Hepatocyte (in vitro differentiated cells): ENCODE measurements around the gene KRT38. TPM values are rescaled to one million over a fixed set of nuclear protein-coding genes. Genes with fewer than 3 reads are reported as not detected.

Experiments used
- DNase-seq: peaks from one replicate; pipeline ENCODE4 v3.0.0-alpha.2; 2016; ENCODE audit warnings: low spot score
- H2AFZ ChIP-seq: fragments of 200-600 bp; sonication (generic); 2 replicates; pipeline ENCODE4 v1.6.0; 2016; ENCODE audit warnings: antibody characterized with exemption, mild to moderate bottlenecking
- H3K27ac ChIP-seq: fragments of 200-600 bp; sonication (generic); 2 replicates; pipeline ENCODE4 v1.5.1; 2016; ENCODE audit warnings: mild to moderate bottlenecking
- H3K27me3 ChIP-seq: fragments of 200-600 bp; sonication (generic); 2 replicates; pipeline ENCODE4 v1.6.1; 2016
- H3K36me3 ChIP-seq: fragments of 200-600 bp; sonication (generic); replicated peaks from 2 replicates; pipeline ENCODE4 v1.5.1; 2016; ENCODE audit warnings: low read depth; ENCODE audit not compliant: insufficient read depth
- H3K4me1 ChIP-seq: fragments of 200-600 bp; sonication (generic); 2 replicates; pipeline ENCODE4 v1.5.1; 2016; ENCODE audit warnings: mild to moderate bottlenecking, moderate library complexity; ENCODE audit not compliant: insufficient read depth
- H3K4me2 ChIP-seq: fragments of 200-600 bp; sonication (generic); 2 replicates; pipeline ENCODE4 v1.6.0; 2016
- H3K4me3 ChIP-seq: fragments of 200-600 bp; sonication (generic); 2 replicates; pipeline ENCODE4 v1.5.1; 2016; ENCODE audit warnings: mild to moderate bottlenecking
- H3K79me2 ChIP-seq: fragments of 200-600 bp; sonication (generic); 2 replicates; pipeline ENCODE4 v1.6.0; 2017; ENCODE audit warnings: mild to moderate bottlenecking
- H3K9me2 ChIP-seq: fragments of 200-600 bp; sonication (generic); replicated peaks from 2 replicates; pipeline ENCODE4 v1.6.0; 2017; ENCODE audit warnings: mild to moderate bottlenecking; ENCODE audit not compliant: insufficient read depth
- H3K9me3 ChIP-seq: fragments of 200-600 bp; sonication (generic); 2 replicates; pipeline ENCODE4 v1.5.1; 2016; ENCODE audit warnings: low read depth, mild to moderate bottlenecking
- H4K20me1 ChIP-seq: fragments of 200-600 bp; sonication (generic); 2 replicates; pipeline ENCODE4 v1.6.0; 2016; ENCODE audit warnings: mild to moderate bottlenecking; ENCODE audit not compliant: insufficient read depth, poor library complexity, severe bottlenecking
- CTCF ChIP-seq: fragments of 200-600 bp; sonication (generic); IDR thresholded peaks from 2 replicates; pipeline ENCODE4 v1.5.1; 2016; ENCODE audit warnings: antibody characterized with exemption, mild to moderate bottlenecking; ENCODE audit not compliant: poor library complexity
- EZH2 ChIP-seq: fragments of 200-600 bp; sonication (generic); IDR thresholded peaks from 2 replicates; pipeline ENCODE4 v1.6.1; 2016; ENCODE audit warnings: antibody characterized with exemption, mild to moderate bottlenecking, borderline replicate concordance
- EZH2phosphoT487 ChIP-seq: fragments of 200-600 bp; sonication (generic); IDR thresholded peaks from one replicate; pipeline ENCODE4 v1.6.1; 2018; ENCODE audit warnings: antibody characterized with exemption, mild to moderate bottlenecking, low read depth, moderate library complexity; ENCODE audit not compliant: unreplicated experiment, severe bottlenecking
- WGBS: methylation state at CpG from one replicate; pipeline ENCODE4 v1.1.6; 2016; ENCODE audit warnings: low lambda C conversion rate; ENCODE audit errors: missing lambda C conversion rate; 5-methylcytosine and 5-hydroxymethylcytosine counted together
- polyA plus RNA-seq: library from polyadenylated mRNA; unstranded; fragments of >200 nt; fragmentation: Nextera tagmentation; extraction: Ambion mirVana; gene quantifications from 2 replicates; pipeline ENCODE4 v1.2.1, GENCODE V29; 2016
- total RNA-seq: library from RNA; depleted of rRNA; stranded (reverse); fragments of >200 nt; gene quantifications from 2 replicates; pipeline ENCODE4 v1.2.3, GENCODE V29; 2014

KRT38 gene
- total and polyA plus RNA-seq, 2 experiments from 2014 or later = not detected

GRCh38 chr17:41464173-41464572 lies 23.4 kb upstream of the KRT38 start:
- Histone ChIP-seq H3K4me2 (no peak overlapping the region), H3K36me3 (no peaks in the 10 kb centered on the region), H2AFZ (no peak overlapping the region), H3K4me3 (no peak overlapping the region), H3K4me1 (no peaks in the 10 kb centered on the region), H3K27me3 (no peaks in the 10 kb centered on the region), H3K79me2 (no peaks in the 10 kb centered on the region), H3K9me2 (no peaks in the 10 kb centered on the region), H3K9me3 (no peaks in the 10 kb centered on the region), H4K20me1 (no peaks in the 10 kb centered on the region), H3K27ac (no peak overlapping the region)
- DNase-seq = no peak
- 94% methylated on average over 11 of the region's 11 CpGs for WGBS
- TF ChIP-seq EZH2phosphoT487 = no peak

- DNase-seq = no peak
- TF ChIP-seq EZH2phosphoT487 (no peak), CTCF (no peak), EZH2 (no peak)
- Histone ChIP-seq H3K4me2 (no peak overlapping the region), H4K20me1 (no peaks in the 10 kb centered on the region), H3K9me3 (no peaks in the 10 kb centered on the region), H2AFZ (no peak overlapping the region), H3K9me2 (no peaks in the 10 kb centered on the region), H3K27ac (no peak overlapping the region), H3K27me3 (no peaks in the 10 kb centered on the region), H3K4me3 (no peak overlapping the region), H3K36me3 (no peaks in the 10 kb centered on the region), H3K4me1 (no peaks in the 10 kb centered on the region), H3K79me2 (no peaks in the 10 kb centered on the region)
- 91% methylated on average over 8 of the region's 8 CpGs for WGBS
Measured at GRCh38 chr17:41463746-41464145, 23.0 kb upstream of the KRT38 start.

GRCh38 chr17:41462705-41463104 lies 21.9 kb upstream of the KRT38 start:
- H3K79me2 ChIP-seq = no peaks in the 10 kb centered on the region
- H3K4me2 ChIP-seq = no peak overlapping the region
- no peaks in the 10 kb centered on the region for H3K27me3 ChIP-seq
- no peak overlapping the region for H3K27ac ChIP-seq
- TF ChIP-seq CTCF (no peak), EZH2phosphoT487 (no peak), EZH2 (no peak)
- H4K20me1 ChIP-seq = no peaks in the 10 kb centered on the region
- no peak for DNase-seq
- no peak overlapping the region for H3K4me3 ChIP-seq
- no peaks in the 10 kb centered on the region for H3K9me3 ChIP-seq
- H3K9me2 ChIP-seq = no peaks in the 10 kb centered on the region
- no peaks in the 10 kb centered on the region for H3K36me3 ChIP-seq
- WGBS = 82% methylated on average over 15 of the region's 15 CpGs
- no peaks in the 10 kb centered on the region for H3K4me1 ChIP-seq
- H2AFZ ChIP-seq = no peak overlapping the region

- no peaks in the 10 kb centered on the region for H3K9me3 ChIP-seq
- no peaks in the 10 kb centered on the region for H3K79me2 ChIP-seq
- H3K9me2 ChIP-seq = no peaks in the 10 kb centered on the region
- no peak overlapping the region for H3K4me3 ChIP-seq
- H3K4me1 ChIP-seq = no peaks in the 10 kb centered on the region
- WGBS = 87% methylated on average over 4 of the region's 4 CpGs
- H3K4me2 ChIP-seq = no peak overlapping the region
- DNase-seq = no peak
- H4K20me1 ChIP-seq = no peaks in the 10 kb centered on the region
- H2AFZ ChIP-seq = no peak overlapping the region
- no peak for TF ChIP-seq EZH2
- TF ChIP-seq EZH2phosphoT487 = no peak
- TF ChIP-seq CTCF = no peak
- H3K27me3 ChIP-seq = no peaks in the 10 kb centered on the region
- H3K27ac ChIP-seq = no peak overlapping the region
- H3K36me3 ChIP-seq = no peaks in the 10 kb centered on the region
Measured at GRCh38 chr17:41457676-41458075, 16.9 kb upstream of the KRT38 start.
